K562 (cell line): Measurements from ENCODE around the gene MYO10. TPM values are rescaled to one million over a fixed set of nuclear protein-coding genes. Genes with fewer than 3 reads are reported as not detected.

Experiments used
- ATAC-seq: fragments of 200-7000 bp; cut with Tn5 transposase; 3 replicates; pipeline ENCODE4 v1.9.1; 2020; ENCODE audit warnings: moderate library complexity
- BruUV-seq: library from RNA; stranded (reverse); fragments of 400-500 nt; replicated peaks from 2 replicates; lab custom pipeline; 2021; lab: Mats Ljungman, UMichigan
- CTCF ChIA-PET: fragments of 300-600 bp; formaldehyde crosslinking; extraction: SDS; loops from one replicate; lab custom pipeline; 2021; ENCODE audit warnings: low intra/inter-chr PET ratio; lab: Yijun Ruan, JAX
- POLR2A ChIA-PET: fragments of 300-600, 350-650 bp; sonication (Branson Sonifier 250); formaldehyde crosslinking; extraction: SDS; loops from one replicate; lab custom pipeline; 2021; ENCODE audit warnings: antibody characterized with exemption, inconsistent platforms; lab: Yijun Ruan, JAX
- DNase-seq, 4 experiments: peaks; one replicate each; pipeline versions ENCODE4 v3.0.0 to v3.0.0-alpha.2; 2011 to 2018; ENCODE audit warnings: low spot score in 3 of 4, mixed read lengths in 3 of 4; ENCODE audit errors: extremely low read depth in 1 of 4
- FAIRE-seq: peaks from 2 replicates; lab custom pipeline; 2011; peaks lifted over from hg19 to GRCh38; lab: Jason Lieb, UNC
- H2AFZ ChIP-seq: 2 replicates; pipeline ENCODE4 v1.6.0; 2011; ENCODE audit warnings: low read depth, low read length, control low read depth, inconsistent platforms
- H3K27ac ChIP-seq: fragments of 200-600 bp; 3 replicates; pipeline ENCODE4 v1.8.0; 2011; ENCODE audit warnings: low read depth, mild to moderate bottlenecking, control low read depth, inconsistent platforms, low read length, moderate library complexity, mixed read lengths; ENCODE audit errors: extremely low read depth
- H3K27me3 ChIP-seq, 2 experiments: fragments of 300-600 bp in 1 of 2; 2 replicates in 1 of 2; 3 replicates in 1 of 2; pipeline versions ENCODE4 v1.6.0 to v1.8.0; 2011; ENCODE audit warnings: inconsistent platforms in 2 of 2, low read length in 2 of 2, mild to moderate bottlenecking in 1 of 2, mixed read lengths in 1 of 2, moderate library complexity in 1 of 2; ENCODE audit not compliant: control insufficient read depth in 2 of 2, insufficient read depth in 2 of 2
- H3K36me3 ChIP-seq: fragments of 300-600 bp; 3 replicates; pipeline ENCODE4 v1.8.0; 2011; ENCODE audit warnings: mild to moderate bottlenecking, low read length, inconsistent platforms; ENCODE audit not compliant: control insufficient read depth, insufficient read depth
- H3K4me1 ChIP-seq, 2 experiments: fragments of 200-600 bp in 1 of 2; replicated peaks in 1 of 2; 2 replicates in 1 of 2; 3 replicates in 1 of 2; pipeline versions ENCODE4 v1.5.1 to v1.8.0; 2011; ENCODE audit warnings: inconsistent platforms in 2 of 2, low read length in 2 of 2, mild to moderate bottlenecking in 1 of 2, mixed read lengths in 1 of 2, moderate library complexity in 1 of 2; ENCODE audit not compliant: control insufficient read depth in 2 of 2, insufficient read depth in 2 of 2
- H3K4me2 ChIP-seq: 2 replicates; pipeline ENCODE4 v1.6.1; 2011; ENCODE audit warnings: low read length, control low read depth, inconsistent platforms, mixed read lengths; ENCODE audit not compliant: insufficient read depth
- H3K4me3 ChIP-seq: fragments of 200-600 bp; sonication (generic), shearing (Covaris generic); 2 replicates; pipeline ENCODE4 v1.5.1; 2016; ENCODE audit warnings: control low read depth, inconsistent platforms
- H3K79me2 ChIP-seq: fragments of 200-600 bp; 3 replicates; pipeline ENCODE4 v1.8.0; 2011; ENCODE audit warnings: low read length, inconsistent platforms; ENCODE audit not compliant: control insufficient read depth, insufficient read depth
- H3K9ac ChIP-seq, 2 experiments: 2 replicates each; pipeline versions ENCODE4 v1.6.0 to v1.6.1; 2011; ENCODE audit warnings: low read depth in 2 of 2, low read length in 2 of 2, control low read depth in 1 of 2, inconsistent platforms in 1 of 2, mild to moderate bottlenecking in 1 of 2, mixed read lengths in 1 of 2; ENCODE audit not compliant: insufficient read depth in 1 of 2
- H3K9me1 ChIP-seq: one replicate; pipeline ENCODE4 v1.6.0; 2011; ENCODE audit warnings: inconsistent platforms, mild to moderate bottlenecking, low read length, moderate library complexity; ENCODE audit not compliant: control insufficient read depth, insufficient read depth
- H3K9me3 ChIP-seq: replicated peaks from 2 replicates; pipeline ENCODE4 v1.5.1; 2011; ENCODE audit warnings: low read depth, low read length, inconsistent platforms; ENCODE audit not compliant: control insufficient read depth, insufficient read depth
- H4K20me1 ChIP-seq: replicated peaks from 2 replicates; pipeline ENCODE4 v1.6.1; 2011; ENCODE audit warnings: low read length, inconsistent platforms, mixed read lengths; ENCODE audit not compliant: control insufficient read depth, insufficient read depth
- ATF1 ChIP-seq, 2 experiments: fragments of 450-650 bp in 1 of 2; IDR thresholded peaks; 2 replicates each; pipeline ENCODE4 v1.6.1; 2016; ENCODE audit warnings: missing compliant biosample characterization in 1 of 2, missing genetic modification characterization in 1 of 2
- CTCF ChIP-seq, 3 experiments: IDR thresholded peaks in 2 of 3; conservative IDR thresholded peaks in 1 of 3; 2 replicates each; pipeline ENCODE4 v1.5.1; 2011 to 2012; ENCODE audit warnings: low read length in 3 of 3, mild to moderate bottlenecking in 3 of 3, control low read depth in 2 of 3, improper control_type of control experiment in 1 of 3, inconsistent platforms in 1 of 3, low read depth in 1 of 3, mixed read lengths in 1 of 3, moderate library complexity in 1 of 3; ENCODE audit not compliant: insufficient read depth in 2 of 3
- IRF1 ChIP-seq: sonication (generic); formaldehyde crosslinking; IDR thresholded peaks from 2 replicates; pipeline ENCODE4 v1.8.0; 2022; ENCODE audit warnings: missing genetic modification reagents, mild to moderate bottlenecking, borderline replicate concordance
- MTF1 ChIP-seq: fragments of 250-450 bp; sonication (Bioruptor Pico); IDR thresholded peaks from 2 replicates; pipeline ENCODE4 v1.9.0; 2021; ENCODE audit warnings: moderate library complexity, mild to moderate bottlenecking, inconsistent platforms, borderline replicate concordance
- NFIX ChIP-seq: fragments of 250-450 bp; sonication (Bioruptor Pico); IDR thresholded peaks from 2 replicates; pipeline ENCODE4 v1.4.0; 2020; ENCODE audit warnings: low read depth, mild to moderate bottlenecking, moderate library complexity
- POLR3A ChIP-seq: IDR thresholded peaks from 2 replicates; pipeline ENCODE4 v1.6.1; 2011; ENCODE audit warnings: borderline replicate concordance, mild to moderate bottlenecking, moderate library complexity; ENCODE audit not compliant: insufficient read length, insufficient read depth; ENCODE audit errors: extremely low read depth
- STAT5B ChIP-seq: fragments of 250-450 bp; sonication (Bioruptor Pico); IDR thresholded peaks from 2 replicates; pipeline ENCODE4 v1.8.0; 2021; ENCODE audit warnings: mild to moderate bottlenecking, inconsistent platforms
- TEAD1 ChIP-seq, 2 experiments: fragments of 450-650 bp in 1 of 2; sonication (generic) in 1 of 2; formaldehyde crosslinking; IDR thresholded peaks; 2 replicates each; pipeline versions ENCODE4 v1.4.0 to v1.8.0; 2020 to 2022; ENCODE audit warnings: mild to moderate bottlenecking in 2 of 2, missing genetic modification reagents in 1 of 2
- TFAM ChIP-seq: fragments of 250-450 bp; sonication (Bioruptor Pico); conservative IDR thresholded peaks from 2 replicates; pipeline ENCODE4 v1.5.0; 2021; ENCODE audit warnings: mild to moderate bottlenecking, moderate library complexity
- ZBTB34 ChIP-seq: fragments of 250-450 bp; sonication (Bioruptor Pico); IDR thresholded peaks from 2 replicates; pipeline ENCODE4 v1.8.0; 2021; ENCODE audit warnings: mild to moderate bottlenecking, moderate library complexity
- WGBS: fragments of 100-300 bp; shearing (Covaris generic); methylation state at CpG from one replicate; pipeline ENCODE4 v1.1.6; 2016; ENCODE audit warnings: low coverage, mixed read lengths; ENCODE audit not compliant: insufficient coverage; ENCODE audit errors: missing lambda C conversion rate; 5-methylcytosine and 5-hydroxymethylcytosine counted together
- in situ Hi-C: fragments of 300-500 bp; cut with MboI; formaldehyde crosslinking; loops from 4 replicates; pipeline ENCODE4 v1.15.0; 2018; ENCODE audit warnings: inconsistent platforms, mixed read lengths
- intact Hi-C: fragments of 100-400 bp; cut with micrococcal nuclease; formaldehyde crosslinking; loops from 2 replicates; pipeline ENCODE4 v1.14.2; 2022
- polyA plus RNA-seq, 8 experiments: library from polyadenylated mRNA; depleted of rRNA in 4 of 8; stranded (reverse) in 5 of 8; unstranded in 3 of 8; fragments of >200 nt; fragmentation: Nextera tagmentation in 2 of 8; fragmentation: Illumina TruSeq in 1 of 8; extraction: Ambion mirVana in 2 of 8; extraction: Trizol in 1 of 8; gene quantifications; 2 replicates each; pipeline versions ENCODE4 v1.2.1 to v1.2.3, GENCODE V29; 2011 to 2014; ENCODE audit warnings: inconsistent platforms in 1 of 8, missing spikeins in 1 of 8
- total RNA-seq, 7 experiments: library from RNA; depleted of rRNA in 6 of 7; stranded (reverse); fragments of >200 nt in 6 of 7; fragmentation: Illumina TruSeq in 2 of 7; extraction: Trizol in 2 of 7; gene quantifications; 2 replicates each; pipeline versions ENCODE4 v1.2.1 to v1.2.3, GENCODE V29; 2011 to 2021; ENCODE audit warnings: low replicate concordance in 1 of 7

Gene MYO10
- total and polyA plus RNA-seq, 9 of the 15 experiments (the other 6 are each of a cell fraction or from before 2014, with no cell fraction given), result 0.04 to 0.24 TPM; not detected in 7

- Histone ChIP-seq H3K27me3 (peaks cover 0 to 3% of the 10 kb centered on the region in 2 experiments; a peak in 1 of 5 replicates), H3K9ac (no peak overlapping the region), H3K4me2 (no peak overlapping the region), H3K9me3 (no peaks in the 10 kb centered on the region), H3K9me1 (no peaks in the 10 kb centered on the region), H3K36me3 (no peaks in the 10 kb centered on the region), H3K79me2 (no peaks in the 10 kb centered on the region), H2AFZ (no peak overlapping the region), H4K20me1 (no peaks in the 10 kb centered on the region), H3K27ac (no peak overlapping the region), H3K4me1 (no peaks in the 10 kb centered on the region), H3K4me3 (no peak overlapping the region)
- DNase-seq (no peak), ATAC-seq (no peak), FAIRE-seq (peak; percentile 63)
- ChIA-PET POLR2A (no interaction called here), CTCF (no interaction called here)
- WGBS, result 1% methylated on average over 5 of the region's 5 CpGs
- no peak for TF ChIP-seq ZBTB34 (CRISPR knock-in tag)
- no peak for TF ChIP-seq IRF1
- TF ChIP-seq NFIX, result no peak
- TF ChIP-seq ATF1 (CRISPR knock-in tag; IDR thresholded peaks at IDR 0.05), result no peak
- no peak for TF ChIP-seq ATF1 (tag; IDR thresholded peaks at IDR 0.05)
- no peak for TF ChIP-seq STAT5B (CRISPR knock-in tag)
- TF ChIP-seq CTCF (IDR thresholded peaks at IDR 0.05 in 2 of 3, conservative IDR thresholded peaks at IDR 0.05 in 1 of 3; ENCODE audit: insufficient read depth in 2 of 3, low read depth in 1 of 3, low read length in 3 of 3), result no peak
- TF ChIP-seq TFAM, result no peak
- no peak for TF ChIP-seq TEAD1 (CRISPR knock-in tag; IDR thresholded peaks at IDR 0.05)
- TF ChIP-seq POLR3A, result no peak
- TF ChIP-seq MTF1 (CRISPR knock-in tag), result no peak
- intact Hi-C loops, result no loop called here
- in situ Hi-C loops, result no loop called here
- no TSS peak for BruUV-seq
Measured at GRCh38 chr5:16855485-16855884, 80.6 kb downstream of the MYO10 start.
